IMR-90 (cell line): ENCODE data around the gene TSTD1. TPM values are rescaled to one million over a fixed set of nuclear protein-coding genes. Genes with fewer than 3 reads are reported as not detected.
A peak's percentile ranks its signal among the peaks of the same experiment; 100 is the strongest.

Experiments used
- ATAC-seq: fragments of 200-7000 bp; cut with Tn5 transposase; 2 replicates; pipeline ENCODE4 v1.9.1; 2020; ENCODE audit warnings: low read depth, mild to moderate bottlenecking, moderate library complexity
- BruUV-seq: library from RNA; stranded (reverse); fragments of 400-500 nt; replicated peaks from 2 replicates; lab custom pipeline; 2021; lab: Mats Ljungman, UMichigan
- CTCF ChIA-PET: fragments of 300-600 bp; formaldehyde crosslinking; extraction: SDS; loops from one replicate; lab custom pipeline; 2021; ENCODE audit warnings: antibody characterized with exemption; lab: Yijun Ruan, JAX
- POLR2A ChIA-PET: fragments of 300-600 bp; sonication (Branson Sonifier 250); formaldehyde crosslinking; loops from one replicate; lab custom pipeline; 2022; ENCODE audit warnings: antibody characterized with exemption; ENCODE audit not compliant: unreplicated experiment; lab: Charles Lee
- DNase-seq: peaks from one replicate; pipeline ENCODE4 v3.0.0; 2013
- H2AFZ ChIP-seq: replicated peaks from 2 replicates; pipeline ENCODE3; 2013; ENCODE audit warnings: low read length, mild to moderate bottlenecking; ENCODE audit not compliant: poor library complexity
- H2AK5ac ChIP-seq: 2 replicates; pipeline ENCODE4 v1.6.1; 2013; ENCODE audit warnings: low read depth, low read length, inconsistent platforms
- H2AK9ac ChIP-seq: replicated peaks from 2 replicates; pipeline ENCODE3; 2013; ENCODE audit warnings: mild to moderate bottlenecking, low read depth, low read length, moderate library complexity; ENCODE audit not compliant: poor library complexity
- H2BK120ac ChIP-seq: 2 replicates; pipeline ENCODE4 v1.6.1; 2013; ENCODE audit warnings: low read depth, low read length, inconsistent platforms
- H2BK15ac ChIP-seq: 3 replicates; pipeline ENCODE4 v1.6.1; 2013; ENCODE audit warnings: low read depth, low read length, inconsistent platforms
- H2BK20ac ChIP-seq: 2 replicates; pipeline ENCODE4 v1.6.1; 2013; ENCODE audit warnings: low read depth, mild to moderate bottlenecking, inconsistent platforms, low read length, moderate library complexity
- H2BK5ac ChIP-seq: 2 replicates; pipeline ENCODE4 v1.6.1; 2013; ENCODE audit warnings: mild to moderate bottlenecking, low read depth, low read length, inconsistent platforms; ENCODE audit not compliant: poor library complexity, severe bottlenecking
- H3K14ac ChIP-seq: replicated peaks from 2 replicates; pipeline ENCODE4 v1.6.1; 2013; ENCODE audit warnings: low read depth, low read length, inconsistent platforms
- H3K18ac ChIP-seq: 2 replicates; pipeline ENCODE4 v1.6.1; 2013; ENCODE audit warnings: low read depth, low read length, control low read depth
- H3K23ac ChIP-seq: 2 replicates; pipeline ENCODE4 v1.6.1; 2013; ENCODE audit warnings: low read depth, low read length, inconsistent platforms
- H3K27ac ChIP-seq: 2 replicates; pipeline ENCODE4 v1.5.1; 2013; ENCODE audit warnings: mild to moderate bottlenecking, control low read depth, low read length; ENCODE audit not compliant: insufficient read depth
- H3K27me3 ChIP-seq: 2 replicates; pipeline ENCODE4 v1.6.1; 2013; ENCODE audit warnings: low read length; ENCODE audit not compliant: control insufficient read depth, insufficient read depth
- H3K36me3 ChIP-seq: 2 replicates; pipeline ENCODE4 v1.6.1; 2013; ENCODE audit warnings: low read length, mixed read lengths; ENCODE audit not compliant: control insufficient read depth, insufficient read depth
- H3K4ac ChIP-seq: 2 replicates; pipeline ENCODE4 v1.6.1; 2013; ENCODE audit warnings: low read depth, low read length, inconsistent platforms
- H3K4me1 ChIP-seq: 2 replicates; pipeline ENCODE4 v1.6.1; 2013; ENCODE audit warnings: low read length, mixed read lengths; ENCODE audit not compliant: control insufficient read depth, insufficient read depth
- H3K4me2 ChIP-seq: 2 replicates; pipeline ENCODE4 v1.6.1; 2013; ENCODE audit warnings: low read depth, mild to moderate bottlenecking, control low read depth, low read length, moderate library complexity
- H3K4me3 ChIP-seq: 2 replicates; pipeline ENCODE4 v1.5.1; 2013; ENCODE audit warnings: low read depth, mild to moderate bottlenecking, control low read depth, low read length, moderate library complexity; ENCODE audit not compliant: insufficient read depth
- H3K56ac ChIP-seq: 2 replicates; pipeline ENCODE4 v1.6.1; 2013; ENCODE audit warnings: low read length, inconsistent platforms; ENCODE audit not compliant: insufficient read depth; ENCODE audit errors: extremely low read depth
- H3K79me1 ChIP-seq, 2 experiments: 2 replicates each; pipeline ENCODE4 v1.6.1; 2013; ENCODE audit warnings: low read length in 2 of 2, inconsistent platforms in 1 of 2, low read depth in 1 of 2
- H3K9ac ChIP-seq: 2 replicates; pipeline ENCODE4 v1.6.1; 2013; ENCODE audit warnings: low read depth, low read length, control low read depth
- H3K9me1 ChIP-seq: 2 replicates; pipeline ENCODE4 v1.6.1; 2013; ENCODE audit warnings: low read length, inconsistent platforms; ENCODE audit not compliant: insufficient read depth
- H3K9me3 ChIP-seq: 2 replicates; pipeline ENCODE4 v1.6.1; 2013; ENCODE audit warnings: low read length; ENCODE audit not compliant: control insufficient read depth, insufficient read depth
- H4K20me1 ChIP-seq: 2 replicates; pipeline ENCODE4 v1.6.1; 2013; ENCODE audit warnings: low read length, inconsistent platforms; ENCODE audit not compliant: insufficient read depth
- H4K5ac ChIP-seq: 2 replicates; pipeline ENCODE4 v1.6.1; 2013; ENCODE audit warnings: mild to moderate bottlenecking, low read depth, low read length, control low read depth
- H4K8ac ChIP-seq, 2 experiments: 2 replicates each; pipeline ENCODE4 v1.6.1; 2013; ENCODE audit warnings: low read depth in 2 of 2, low read length in 2 of 2, control low read depth in 1 of 2, inconsistent platforms in 1 of 2
- H4K91ac ChIP-seq: 2 replicates; pipeline ENCODE4 v1.6.1; 2013; ENCODE audit warnings: low read depth, low read length, inconsistent platforms; ENCODE audit not compliant: insufficient read depth
- BHLHE40 ChIP-seq: fragments of 150-350 bp; IDR thresholded peaks from 2 replicates; pipeline ENCODE4 v1.6.1; 2016; ENCODE audit warnings: mild to moderate bottlenecking, low read depth, low read length
- CEBPB ChIP-seq: IDR thresholded peaks from 2 replicates; pipeline ENCODE4 v1.6.1; 2012; ENCODE audit warnings: low read depth, low read length, improper control_type of control experiment
- CHD1 ChIP-seq: IDR thresholded peaks from 2 replicates; pipeline ENCODE4 v1.6.1; 2012; ENCODE audit warnings: low read depth, low read length, improper control_type of control experiment
- CTCF ChIP-seq: conservative IDR thresholded peaks from 2 replicates; pipeline ENCODE4 v1.5.1; 2012; ENCODE audit warnings: mild to moderate bottlenecking, low read depth, low read length, improper control_type of control experiment
- ELK1 ChIP-seq: fragments of 150-350 bp; IDR thresholded peaks from 2 replicates; pipeline ENCODE4 v1.6.1; 2016; ENCODE audit warnings: low read depth, mild to moderate bottlenecking, low read length, moderate library complexity, borderline replicate concordance
- FOS ChIP-seq: fragments of 150-350 bp; IDR thresholded peaks from 2 replicates; pipeline ENCODE4 v1.6.1; 2016; ENCODE audit warnings: low read depth, low read length
- MAFK ChIP-seq: IDR thresholded peaks from 2 replicates; pipeline ENCODE4 v1.6.1; 2012; ENCODE audit warnings: low read depth, low read length, improper control_type of control experiment
- MAZ ChIP-seq: IDR thresholded peaks from 2 replicates; pipeline ENCODE4 v1.6.1; 2012; ENCODE audit warnings: low read depth, mild to moderate bottlenecking, low read length, improper control_type of control experiment, moderate library complexity, borderline replicate concordance
- MXI1 ChIP-seq: IDR thresholded peaks from 2 replicates; pipeline ENCODE4 v1.6.1; 2012; ENCODE audit warnings: low read depth, mild to moderate bottlenecking, low read length, moderate library complexity, borderline replicate concordance
- POLR2A ChIP-seq: IDR thresholded peaks from 2 replicates; pipeline ENCODE4 v1.6.1; 2012; ENCODE audit warnings: mild to moderate bottlenecking, low read depth, low read length
- RAD21 ChIP-seq: IDR thresholded peaks from 2 replicates; pipeline ENCODE4 v1.6.1; 2012; ENCODE audit warnings: low read length, improper control_type of control experiment
- RCOR1 ChIP-seq: IDR thresholded peaks from 2 replicates; pipeline ENCODE4 v1.6.1; 2012; ENCODE audit warnings: mild to moderate bottlenecking, low read length, improper control_type of control experiment; ENCODE audit not compliant: insufficient replicate concordance
- RFX5 ChIP-seq: IDR thresholded peaks from 2 replicates; pipeline ENCODE4 v1.8.0; 2012; ENCODE audit warnings: low read depth, mild to moderate bottlenecking, low read length, moderate library complexity
- SMC3 ChIP-seq: fragments of 150-350 bp; IDR thresholded peaks from 2 replicates; pipeline ENCODE4 v1.6.1; 2016; ENCODE audit warnings: low read depth, mild to moderate bottlenecking, antibody characterized with exemption, low read length, moderate library complexity
- USF2 ChIP-seq: fragments of 150-350 bp; IDR thresholded peaks from 2 replicates; pipeline ENCODE4 v1.6.1; 2017; ENCODE audit warnings: mild to moderate bottlenecking, antibody characterized with exemption, low read length, low read depth
- WGBS, 2 experiments: methylation state at CpG; one replicate each; pipeline versions ENCODE4 v1.1.5 to v1.1.7; 2013; ENCODE audit warnings: missing lambda C conversion rate in 2 of 2; ENCODE audit not compliant: insufficient read length in 1 of 2; ENCODE audit errors: extremely low coverage in 2 of 2; 5-methylcytosine and 5-hydroxymethylcytosine counted together
- dilution Hi-C: fragments of 300-500 bp; cut with HindIII; formaldehyde crosslinking; loops from one replicate; pipeline ENCODE4 v1.14.3; 2018; ENCODE audit warnings: low sequenced_read_pairs; ENCODE audit not compliant: unreplicated experiment
- in situ Hi-C: fragments of 300-500 bp; cut with MboI; formaldehyde crosslinking; loops from 3 replicates; pipeline ENCODE4 v1.14.3; 2019; ENCODE audit warnings: low sequenced_read_pairs, inconsistent platforms, mixed read lengths
- intact Hi-C: fragments of 100-400 bp; cut with micrococcal nuclease; formaldehyde crosslinking; loops from 2 replicates; pipeline ENCODE4 v1.10.0; 2022
- polyA plus RNA-seq, 3 experiments: library from polyadenylated mRNA; depleted of rRNA; stranded (reverse); fragments of >200 nt; gene quantifications; 2 replicates each; pipeline ENCODE4 v1.2.3, GENCODE V29; 2012; ENCODE audit warnings: low replicate concordance in 1 of 3
- total RNA-seq: library from RNA; depleted of rRNA; stranded (reverse); fragments of >200 nt; gene quantifications from 2 replicates; pipeline ENCODE4 v1.2.3, GENCODE V29; 2012

The TSTD1 gene
- total and polyA plus RNA-seq, 2 of the 4 experiments (the other 2 are of a cell fraction): 0.21 TPM; not detected in 1

- no peaks in the 10 kb centered on the region; the same call in none of the 2 replicates for H4K20me1 ChIP-seq
- no peak overlapping the region for H2BK120ac ChIP-seq
- H3K9me3 ChIP-seq: no peaks in the 10 kb centered on the region
- no peaks in the 10 kb centered on the region for H3K9me1 ChIP-seq
- no peak overlapping the region for H4K91ac ChIP-seq
- no peak overlapping the region for H3K9ac ChIP-seq
- no peak overlapping the region for H3K56ac ChIP-seq
- intact Hi-C loops (no loop called here), dilution Hi-C loops (no loop called here), in situ Hi-C loops (no loop called here)
- WGBS, 2 experiments: no CpG with 5 or more reads among the region's 12 CpGs
- no peak overlapping the region for H3K14ac ChIP-seq
- H3K4ac ChIP-seq: no peak overlapping the region
- ChIA-PET POLR2A (no interaction called here), CTCF (no interaction called here)
- no peaks in the 10 kb centered on the region for H3K36me3 ChIP-seq
- no peak overlapping the region for H2AFZ ChIP-seq
- H3K79me1 ChIP-seq: no peaks in the 10 kb centered on the region
- DNase-seq (no peak), ATAC-seq (no peak)
- H3K4me2 ChIP-seq: no peak overlapping the region
- H3K4me3 ChIP-seq: no peak overlapping the region
- TF ChIP-seq RFX5 (no peak), MAZ (no peak), MAFK (no peak), CEBPB (no peak), BHLHE40 (no peak), MXI1 (no peak), CTCF (no peak), FOS (no peak), USF2 (no peak), ELK1 (no peak), POLR2A (no peak), RAD21 (no peak), SMC3 (no peak), CHD1 (no peak), RCOR1 (no peak)
- H4K5ac ChIP-seq: no peak overlapping the region
- BruUV-seq: no TSS peak
- H2AK9ac ChIP-seq: peak overlapping the region; percentile 82
- H3K27ac ChIP-seq: no peak overlapping the region
- peak overlapping the region; percentile 39; the same call in 1 of the 2 replicates for H2AK5ac ChIP-seq
- no peaks in the 10 kb centered on the region for H3K4me1 ChIP-seq
- no peak overlapping the region for H3K23ac ChIP-seq
- H2BK20ac ChIP-seq: no peak overlapping the region
- no peak overlapping the region for H2BK15ac ChIP-seq
- no peak overlapping the region for H3K18ac ChIP-seq
- H4K8ac ChIP-seq: no peak overlapping the region
- H3K27me3 ChIP-seq: no peaks in the 10 kb centered on the region
- H2BK5ac ChIP-seq: no peak overlapping the region
These were observed 36.1 kb upstream of the TSTD1 start for GRCh38 chr1:161074676-161075368.
